Right renal cortex interstitium (tissue), 3 donors: ENCODE results near the gene RESP18. TPM values are rescaled to one million over a fixed set of nuclear protein-coding genes. Genes with fewer than 3 reads are reported as not detected.
"Not testable (repeated sequence)": the region's sequence is repeated elsewhere in the genome, so short reads cannot be mapped to it uniquely, and the experiment has no call there.

Experiments used
- DNase-seq, 3 donors: peaks; one replicate each; pipeline ENCODE4 v3.0.0-alpha.2; 2013; ENCODE audit warnings: low read depth in 3 of 3, low spot score in 2 of 3
- polyA plus RNA-seq, 3 donors: library from polyadenylated mRNA; unstranded; fragments of 120-200 nt; gene quantifications; one replicate each; pipeline ENCODE4 v1.2.1, GENCODE V29; 2013; ENCODE audit not compliant: insufficient read length in 3 of 3

The RESP18 gene
- polyA plus RNA-seq, 3 donors, result not detected

GRCh38 chr2:219293736-219294231 lies 38.8 kb downstream of the RESP18 start:
- DNase-seq, result no peak

GRCh38 chr2:219292616-219293015 lies 39.9 kb downstream of the RESP18 start:
- no peak for DNase-seq

DNA sequence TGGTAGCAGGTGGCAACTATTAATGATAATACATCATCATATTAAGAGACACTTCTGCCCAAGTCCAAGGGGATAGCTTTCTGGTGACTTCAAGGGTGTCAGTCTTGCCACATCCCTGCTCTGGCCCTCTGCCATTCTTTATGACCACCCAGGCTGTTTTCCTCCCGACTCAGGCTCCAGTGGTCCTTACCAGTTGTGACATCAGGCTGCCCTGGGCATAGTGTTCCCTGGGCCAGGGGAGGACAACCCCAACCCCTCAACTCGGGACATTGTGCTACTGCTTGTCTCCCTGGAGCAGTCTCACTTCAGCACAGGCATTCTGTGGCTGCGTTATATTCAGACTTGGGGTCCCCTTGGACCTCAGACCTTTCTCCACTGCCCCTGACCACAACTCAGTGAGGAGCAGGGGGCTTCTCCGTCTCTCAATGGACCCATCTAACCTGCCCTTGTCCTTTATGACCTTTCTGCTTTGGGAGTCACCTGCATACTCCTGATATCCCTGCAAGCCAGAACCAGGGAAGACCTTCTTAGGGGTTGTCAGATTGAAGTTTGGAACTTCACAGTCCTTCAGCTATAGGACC lies 40.5 kb downstream of the RESP18 start:
- DNase-seq, result no peak

DNA sequence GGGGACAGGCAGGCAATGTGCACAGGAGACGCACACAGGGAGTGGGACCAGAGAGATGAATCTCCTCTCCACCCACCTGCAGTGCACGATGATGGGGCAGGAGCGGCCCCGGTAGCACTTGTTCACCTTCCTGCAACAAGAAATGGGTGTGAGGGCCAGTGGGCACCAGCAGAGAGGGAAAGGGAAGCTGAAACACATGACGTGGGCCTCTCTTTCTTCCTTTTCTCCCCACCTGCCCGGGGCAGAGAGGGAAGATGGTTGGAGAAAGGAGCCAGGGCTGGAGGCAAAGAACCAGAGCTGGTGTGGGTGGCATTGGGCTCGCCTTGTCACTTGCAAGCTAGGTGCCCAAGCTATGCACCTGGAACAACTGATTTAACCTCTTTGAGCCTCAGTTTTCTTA lies 41.1 kb downstream of the RESP18 start:
- DNase-seq, result no peak

- no peak for DNase-seq
Measured at GRCh38 chr2:219290381-219291171, 42.0 kb downstream of the RESP18 start.

DNA sequence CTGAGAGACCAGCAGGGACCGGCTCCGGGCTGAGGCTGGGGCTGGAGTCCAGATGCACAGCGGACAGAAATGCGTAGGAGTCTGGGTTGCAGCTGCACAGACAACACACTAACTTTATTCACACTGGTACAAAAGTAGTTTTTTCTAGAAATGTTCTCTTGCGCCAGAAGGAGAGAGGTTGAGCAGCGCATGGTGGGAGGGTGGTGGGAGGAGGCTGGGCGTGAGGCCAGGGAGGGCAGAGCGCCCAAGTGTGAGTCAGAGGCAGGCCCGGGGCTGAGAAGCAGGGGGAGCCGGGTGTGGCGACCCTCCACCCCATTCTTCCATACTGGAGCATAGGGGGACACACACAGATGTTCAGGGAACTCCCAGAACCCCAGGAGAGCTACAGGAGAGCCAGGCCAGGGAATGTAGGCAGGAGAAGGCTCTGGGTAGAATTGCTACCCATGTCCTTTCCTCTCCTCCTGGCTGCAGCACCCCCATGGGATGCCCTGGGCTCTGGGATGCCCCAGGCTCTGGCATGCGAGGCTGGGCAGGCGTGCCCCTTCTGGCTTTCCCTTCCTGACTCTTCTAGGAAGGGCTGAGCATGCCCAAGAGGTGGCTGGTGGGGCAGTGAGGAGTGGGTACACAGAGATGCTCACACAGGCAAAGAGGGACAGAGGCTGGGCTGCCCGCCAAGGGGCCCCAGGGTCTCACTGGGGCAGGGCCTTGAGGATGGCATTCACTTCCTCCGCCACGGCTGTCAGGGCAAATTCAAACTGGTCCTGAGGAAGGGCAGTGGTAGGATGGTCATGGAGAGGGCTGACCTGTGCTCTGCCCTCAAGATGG lies 42.8 kb downstream of the RESP18 start:
- DNase-seq, result no peak

- no peak for DNase-seq
Measured at GRCh38 chr2:219289195-219289536, 43.4 kb downstream of the RESP18 start.

- DNase-seq, result no peak
Measured at GRCh38 chr2:219287580-219288265, 44.8 kb downstream of the RESP18 start.

DNA sequence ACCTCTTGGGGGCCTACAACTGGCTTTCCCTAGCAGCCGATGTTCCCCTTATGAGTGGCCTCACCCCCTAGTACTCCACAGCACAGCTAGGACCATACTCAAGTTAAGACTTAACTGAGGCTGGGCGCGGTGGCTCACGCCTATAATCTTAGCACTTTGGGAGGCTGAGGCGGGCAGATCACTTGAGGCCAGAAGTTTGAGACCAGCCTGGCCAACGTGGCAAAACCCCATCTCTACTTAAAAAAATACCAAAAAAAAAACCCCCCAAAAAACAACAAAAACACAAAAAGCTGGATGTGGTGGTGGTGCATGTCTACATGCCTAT lies 45.5 kb downstream of the RESP18 start:
- not testable (repeated sequence) for DNase-seq

DNA sequence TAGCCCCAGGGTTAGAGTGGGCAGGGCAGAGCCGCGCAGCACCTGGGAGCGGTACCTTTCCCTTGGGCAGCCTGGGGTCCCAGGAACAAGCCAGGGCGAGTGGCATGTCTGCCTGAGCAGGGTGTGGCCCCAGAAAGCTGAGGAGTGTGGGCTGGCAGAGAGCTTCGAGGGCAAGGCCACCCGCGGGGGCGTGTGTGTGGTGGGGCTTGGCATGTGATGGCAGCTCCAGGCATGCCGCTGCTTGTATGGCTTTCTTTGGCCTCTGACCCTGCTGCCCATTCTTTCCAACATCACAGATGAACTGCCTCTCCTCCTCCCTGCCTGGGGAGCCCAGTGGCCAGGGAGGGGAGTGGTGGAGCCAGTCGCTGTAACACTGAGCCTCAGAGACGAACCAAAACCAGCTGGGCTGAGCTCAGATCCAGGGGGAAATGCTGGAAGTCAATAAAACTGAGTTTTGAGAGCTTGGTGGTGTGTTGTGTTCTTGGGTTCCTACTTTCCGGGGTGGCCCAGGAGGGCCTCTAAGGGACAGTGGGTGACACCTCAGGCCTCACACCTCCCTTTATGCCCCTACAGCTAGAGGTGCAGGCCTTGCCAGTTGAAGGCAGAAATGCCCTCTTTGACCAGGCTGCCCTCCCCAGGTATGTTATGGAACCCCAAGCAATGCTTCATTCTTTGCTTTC lies 46.0 kb downstream of the RESP18 start:
- no peak for DNase-seq

- no peak for DNase-seq
Measured at GRCh38 chr2:219285894-219286425, 46.6 kb downstream of the RESP18 start.

GRCh38 chr2:219285373-219285735 lies 47.2 kb downstream of the RESP18 start:
- DNase-seq, result no peak

DNA sequence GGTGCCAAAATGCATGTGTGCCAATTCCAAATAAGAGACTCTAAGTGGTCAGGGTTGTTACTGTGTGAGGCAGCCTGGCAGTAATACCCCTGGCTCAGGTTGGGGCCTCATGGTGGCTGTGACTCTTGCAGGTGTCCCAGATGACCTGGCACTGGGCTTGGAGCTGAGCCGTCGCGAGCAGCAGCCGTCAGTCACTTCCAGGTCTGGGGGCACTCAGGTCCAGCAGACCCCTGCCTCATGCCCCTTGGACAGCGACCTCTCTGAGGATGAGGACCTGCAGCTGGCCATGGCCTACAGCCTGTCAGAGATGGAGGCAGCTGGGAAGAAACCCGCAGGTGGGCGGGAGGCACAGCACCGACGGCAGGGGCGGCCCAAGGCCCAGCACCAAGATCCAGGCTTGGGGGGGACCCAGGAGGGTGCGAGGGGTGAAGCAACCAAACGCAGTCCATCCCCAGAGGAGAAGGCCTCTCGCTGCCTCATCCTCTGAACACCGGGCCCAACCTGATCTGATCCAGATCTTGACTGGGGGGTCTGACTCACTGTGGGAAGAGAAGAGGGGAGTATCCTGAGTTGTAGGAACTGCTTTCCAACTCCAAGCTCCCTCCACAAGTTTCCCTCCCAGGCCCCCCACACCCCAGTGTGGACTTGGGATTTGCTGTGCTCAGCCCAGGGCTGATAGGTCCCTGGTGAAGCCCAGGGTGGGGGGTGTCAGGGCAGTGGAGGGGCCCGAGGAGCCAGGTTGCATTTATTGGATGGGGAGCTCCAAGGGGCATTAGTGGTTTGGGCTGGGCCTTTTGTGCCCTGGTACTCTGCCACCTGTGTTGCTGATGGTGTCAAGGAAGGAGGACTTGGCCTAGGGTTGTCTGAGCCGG lies 47.8 kb downstream of the RESP18 start:
- no peak for DNase-seq

GRCh38 chr2:219282943-219283581 lies 49.5 kb downstream of the RESP18 start:
- no peak for DNase-seq

GRCh38 chr2:219282375-219282774 lies 50.2 kb downstream of the RESP18 start:
- DNase-seq, result no peak

- DNase-seq, result no peak
Measured at GRCh38 chr2:219281588-219281987, 51.0 kb downstream of the RESP18 start.

DNA sequence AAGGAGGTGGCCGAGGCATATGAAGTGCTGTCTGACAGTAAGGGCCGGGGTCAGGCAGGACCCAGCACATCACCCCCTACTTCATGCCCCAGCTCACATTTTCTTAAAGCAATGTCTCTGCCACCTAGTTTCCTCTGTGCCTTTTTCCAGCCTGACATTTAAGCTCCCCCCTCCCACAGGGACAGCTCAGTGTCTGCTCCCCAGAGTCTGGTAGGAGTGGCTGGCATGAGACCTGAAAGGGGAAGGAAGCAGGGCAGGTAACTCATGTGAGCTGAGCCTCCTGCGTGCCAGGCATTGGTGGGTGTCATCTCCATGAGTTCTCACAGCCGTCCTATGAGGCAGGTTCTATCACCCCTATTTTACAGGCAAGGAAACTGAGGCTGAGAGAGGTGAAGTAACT lies 51.9 kb downstream of the RESP18 start:
- no peak for DNase-seq

DNA sequence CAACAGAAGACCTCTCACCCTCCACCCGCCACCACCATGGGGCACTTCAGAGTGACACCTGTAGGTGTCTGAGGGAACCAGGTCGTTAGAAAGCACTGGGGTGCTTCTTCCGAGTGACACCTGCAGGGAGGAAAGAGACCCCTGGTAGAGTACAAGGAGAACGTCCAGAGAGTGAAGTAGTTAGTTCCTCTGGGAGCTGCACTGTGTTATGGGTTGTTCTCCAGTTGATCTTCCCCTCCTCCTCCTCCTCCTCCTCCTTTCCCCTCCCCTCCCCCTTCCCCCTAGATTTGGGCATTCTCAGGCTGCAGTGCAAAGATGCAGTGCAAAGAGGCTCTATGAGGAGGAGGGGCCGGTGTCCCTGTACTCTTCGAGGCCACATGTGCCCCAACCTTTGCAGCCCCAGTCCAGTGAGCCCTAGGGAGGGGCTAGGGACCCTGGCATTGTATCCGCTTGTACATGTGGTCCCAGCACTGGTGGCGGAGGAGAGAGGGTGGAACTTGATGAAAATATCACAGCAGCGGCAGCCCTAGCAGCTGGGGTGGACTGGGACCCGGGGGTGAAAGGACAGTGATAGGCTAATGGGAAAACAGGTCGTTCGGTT lies 52.5 kb downstream of the RESP18 start:
- DNase-seq, result no peak
